ENCODE measurements around the gene CBLB.
"Not testable (repeated sequence)": the region's sequence is repeated elsewhere in the genome, so short reads cannot be mapped to it uniquely, and the experiment has no call there.

The CBLB gene

DNA sequence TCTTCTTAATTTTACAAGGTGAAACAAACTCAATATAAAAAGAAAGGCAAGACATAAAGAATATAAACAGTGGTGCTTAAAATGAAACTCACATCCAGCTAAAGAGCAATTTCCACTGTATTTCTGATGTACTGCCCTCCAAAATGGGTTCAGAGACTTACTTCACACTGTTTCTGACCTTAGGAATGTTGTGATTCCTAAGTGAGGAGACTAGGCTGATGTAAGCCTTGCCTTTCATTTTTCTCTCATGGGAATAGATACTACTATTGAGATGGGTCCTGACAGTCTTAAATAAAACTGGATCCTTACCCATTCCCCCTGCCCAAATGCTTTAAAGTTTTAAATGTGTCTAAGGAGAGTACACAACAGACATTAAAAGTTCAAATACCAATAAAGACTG is 86.9 kb downstream of the CBLB start:
- no peak for DNase-seq

- no peak for DNase-seq
Measured at GRCh38 chr3:105780107-105780506, 88.7 kb downstream of the CBLB start.

GRCh38 chr3:105775368-105775767 is 93.4 kb downstream of the CBLB start:
- DNase-seq, result no peak

DNA sequence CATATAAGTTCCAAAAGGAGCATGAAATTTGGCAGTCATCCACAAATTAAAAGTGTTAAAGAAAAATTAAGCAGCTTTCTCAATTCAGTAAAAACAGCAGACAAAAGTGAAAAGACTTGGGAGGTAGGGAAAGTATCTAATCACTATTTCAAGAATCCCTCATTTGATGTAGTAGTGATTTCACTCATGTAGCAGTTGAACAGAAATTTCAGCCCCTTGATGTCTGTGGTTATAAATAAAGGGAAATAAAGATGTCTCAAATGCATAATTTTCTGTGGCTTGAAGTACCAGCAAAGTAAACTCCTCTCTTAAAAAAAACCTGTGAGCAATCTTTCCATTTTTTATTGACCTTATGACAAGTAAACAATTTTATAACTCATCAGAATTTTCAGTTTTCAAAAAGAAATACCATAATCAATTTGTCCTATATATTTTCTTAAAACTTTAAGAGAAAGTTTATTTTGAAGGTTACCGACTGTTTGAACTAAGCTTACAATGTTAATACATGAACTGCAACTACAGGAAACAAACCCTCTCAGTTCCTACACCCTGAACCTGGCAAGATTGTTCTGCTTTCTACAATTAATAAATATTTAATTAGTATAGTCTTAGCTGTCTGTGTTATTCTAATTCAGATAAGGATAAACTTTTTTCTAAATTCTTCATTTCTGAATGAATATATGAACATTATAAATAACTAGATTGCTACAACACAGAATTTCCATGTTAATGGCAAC is 94.2 kb downstream of the CBLB start:
- DNase-seq, result no peak

GRCh38 chr3:105773291-105773690 is 95.5 kb downstream of the CBLB start:
- no peak for DNase-seq

GRCh38 chr3:105772635-105773034 is 96.2 kb downstream of the CBLB start:
- DNase-seq, result peak; percentile 46

GRCh38 chr3:105771392-105771791 is 97.4 kb downstream of the CBLB start:
- DNase-seq, result no peak

DNA sequence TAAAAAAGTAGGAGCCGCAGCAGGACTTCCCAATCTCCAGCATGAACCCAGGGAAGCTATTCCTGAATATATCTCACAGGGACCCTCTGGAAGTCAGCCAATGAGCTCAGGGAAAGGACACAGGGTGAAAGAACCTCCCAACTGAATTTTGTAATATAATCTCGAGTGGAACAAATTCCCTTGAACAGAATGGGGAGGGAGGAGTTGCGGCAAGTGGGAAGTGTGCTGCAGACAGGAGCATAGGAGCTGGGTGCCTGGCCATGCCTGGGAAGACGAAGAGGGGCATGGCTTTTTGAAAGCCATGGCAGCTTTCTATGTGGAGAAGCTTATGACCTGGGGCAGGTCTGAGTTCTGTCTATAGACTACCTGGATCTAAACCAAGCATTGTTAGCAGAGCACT is 98.4 kb downstream of the CBLB start:
- DNase-seq, result no peak

DNA sequence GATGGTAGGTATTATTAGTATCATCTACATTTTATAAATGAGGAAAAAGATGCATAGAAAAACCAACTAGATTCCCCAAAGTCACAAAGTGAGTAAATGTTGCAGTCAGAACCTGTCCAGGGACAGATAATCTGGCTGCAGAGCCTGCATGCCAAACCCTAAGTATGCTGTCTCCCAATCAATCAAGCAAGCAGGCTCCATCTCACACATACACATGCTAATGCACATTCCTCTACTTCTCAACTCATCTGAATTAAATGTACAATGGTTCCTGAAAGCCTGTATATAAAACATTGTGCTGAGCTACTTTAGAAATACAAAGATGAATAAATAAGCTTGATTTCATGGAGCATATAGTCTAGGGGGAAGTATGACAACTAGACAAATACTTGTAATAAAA is 101.0 kb downstream of the CBLB start:
- no peak for DNase-seq

- no peak for DNase-seq
Measured at GRCh38 chr3:105767216-105767615, 101.6 kb downstream of the CBLB start.

GRCh38 chr3:105765308-105765639 is 103.5 kb downstream of the CBLB start:
- no peak for DNase-seq

DNA sequence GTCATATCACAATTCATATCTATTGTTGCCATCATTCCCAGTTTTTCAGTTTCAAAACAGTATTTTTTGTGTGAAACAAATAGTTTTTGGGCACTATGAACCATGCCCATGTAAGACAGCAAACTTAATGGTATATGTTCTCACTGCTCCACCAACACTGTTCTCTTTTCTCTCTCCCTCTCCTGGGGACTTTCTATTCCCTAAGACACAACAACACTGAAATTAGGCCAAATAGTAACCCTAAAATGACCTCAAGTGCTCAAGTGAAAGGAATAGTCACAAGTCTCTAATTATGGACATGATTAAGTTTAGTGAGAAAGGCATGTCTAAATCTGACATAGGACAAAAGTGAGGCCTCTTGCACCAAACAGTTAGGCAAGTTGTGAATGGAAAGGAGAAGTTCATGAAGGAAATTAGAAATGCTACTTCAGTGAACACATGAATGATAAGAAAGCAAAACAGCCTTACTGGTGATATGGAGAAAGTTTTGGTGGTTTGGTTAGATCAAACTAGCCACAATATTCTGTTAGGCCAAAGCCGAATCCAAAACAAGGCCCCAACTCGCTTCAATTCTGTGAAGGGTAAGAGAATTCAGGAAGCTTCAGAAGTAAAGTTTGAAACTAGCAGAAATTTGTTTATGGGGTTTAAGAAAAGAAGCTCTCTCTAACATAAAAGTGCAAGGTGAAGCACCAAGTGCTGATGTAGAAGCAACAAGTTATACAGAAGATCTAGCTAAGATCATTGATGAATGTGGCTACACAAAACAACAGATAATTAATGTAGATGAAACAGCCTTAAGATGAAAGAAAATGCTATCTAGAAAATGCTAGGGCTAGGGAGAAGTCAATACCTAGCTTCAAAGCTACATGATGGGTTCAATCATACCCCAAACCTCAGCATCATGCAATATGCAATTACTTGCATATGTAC is 104.2 kb downstream of the CBLB start:
- DNase-seq, result peak; percentile 39

- no peak for DNase-seq
Measured at GRCh38 chr3:105763659-105764036, 105.2 kb downstream of the CBLB start.

DNA sequence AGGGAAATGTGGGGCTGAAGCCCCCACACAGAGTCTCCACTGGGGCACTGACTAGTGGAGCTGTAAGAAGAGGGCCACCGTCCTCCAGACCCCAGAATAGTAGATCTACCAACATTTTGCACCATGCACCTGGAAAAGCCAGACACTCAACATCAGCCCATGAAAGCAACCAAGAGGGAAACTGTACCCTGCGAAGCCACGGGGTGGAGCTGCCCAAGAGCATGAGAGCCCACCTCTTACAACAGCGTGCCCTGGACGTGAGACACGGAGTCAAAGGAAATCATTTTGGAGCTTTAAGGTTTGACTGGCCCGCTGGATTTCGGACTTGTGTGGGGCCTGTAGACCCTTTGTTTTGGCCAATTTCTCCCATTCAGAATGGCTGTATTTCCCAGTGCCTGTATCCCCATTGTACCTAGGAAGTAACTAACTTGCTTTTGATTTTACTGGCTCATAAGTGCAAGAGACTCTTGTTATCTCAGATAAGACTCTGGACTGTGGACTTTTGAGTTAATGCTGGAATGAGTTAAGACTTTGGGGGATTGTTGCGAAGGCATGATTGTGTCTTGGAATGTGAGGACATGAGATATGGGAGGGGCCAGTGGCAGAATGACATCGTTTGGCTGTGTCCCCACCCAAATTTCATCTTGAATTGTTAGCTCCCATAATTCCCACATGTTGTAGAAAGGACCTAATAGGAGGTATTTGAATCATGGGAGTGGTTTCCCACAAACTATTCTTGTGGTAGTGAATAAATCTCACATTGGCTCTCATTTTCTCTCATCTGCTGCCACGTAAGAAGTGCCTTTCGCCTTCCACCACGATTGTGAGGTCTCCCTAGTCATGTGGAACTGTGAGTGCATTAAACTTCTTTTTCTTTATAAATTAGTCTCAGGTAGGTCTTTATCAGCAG is 105.8 kb downstream of the CBLB start:
- no peak for DNase-seq

DNA sequence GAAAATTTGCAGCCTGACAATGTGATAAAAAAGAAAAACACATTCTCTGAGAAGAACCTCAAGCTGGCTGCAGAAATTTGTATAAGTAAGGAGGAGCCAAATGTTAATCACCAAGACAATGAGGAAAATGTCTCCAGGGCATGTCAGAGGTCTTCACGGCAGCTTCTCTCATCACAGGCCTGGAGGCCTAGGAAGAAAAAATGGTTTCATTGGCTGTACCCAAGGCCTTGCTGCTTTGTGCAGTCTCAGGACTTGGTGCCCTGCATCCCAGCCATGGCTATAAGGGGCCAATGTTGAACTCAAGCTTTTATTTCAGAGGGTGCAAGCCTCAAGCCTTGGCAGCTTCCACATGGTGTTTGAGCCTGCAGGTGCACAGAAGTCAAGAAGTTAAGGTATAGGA is 106.6 kb downstream of the CBLB start:
- DNase-seq, result not testable (repeated sequence)

DNA sequence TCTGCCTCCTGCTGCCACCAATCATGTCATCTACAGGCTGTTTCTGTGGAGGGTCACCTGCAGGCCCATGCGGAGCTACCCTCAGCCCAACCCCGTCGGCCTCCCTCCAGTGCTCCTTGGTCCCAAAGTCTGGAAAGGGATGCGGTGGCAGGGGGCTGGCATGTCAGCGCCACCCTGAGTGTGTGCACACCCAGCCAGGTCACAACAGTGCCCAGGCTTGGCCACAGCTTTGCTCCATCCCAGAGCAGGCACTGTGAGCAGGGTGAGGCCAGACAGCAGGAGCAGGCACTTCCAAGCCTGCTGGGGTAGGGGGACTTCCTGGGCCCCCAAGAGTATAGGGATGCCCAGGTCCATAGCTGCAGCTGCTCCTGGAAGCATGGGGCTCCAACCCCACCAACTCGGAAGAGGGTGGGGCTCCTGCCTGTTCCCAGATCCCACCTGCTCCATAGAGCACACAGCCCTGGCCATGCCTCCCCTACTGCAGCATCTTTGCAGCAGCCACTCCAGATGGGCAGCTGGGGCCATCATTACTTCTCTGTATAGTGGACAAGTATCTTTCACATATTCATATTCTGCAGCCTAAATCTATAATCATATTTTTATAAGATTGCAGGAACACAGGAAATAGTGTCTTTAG is 109.3 kb downstream of the CBLB start:
- no peak for DNase-seq

DNA sequence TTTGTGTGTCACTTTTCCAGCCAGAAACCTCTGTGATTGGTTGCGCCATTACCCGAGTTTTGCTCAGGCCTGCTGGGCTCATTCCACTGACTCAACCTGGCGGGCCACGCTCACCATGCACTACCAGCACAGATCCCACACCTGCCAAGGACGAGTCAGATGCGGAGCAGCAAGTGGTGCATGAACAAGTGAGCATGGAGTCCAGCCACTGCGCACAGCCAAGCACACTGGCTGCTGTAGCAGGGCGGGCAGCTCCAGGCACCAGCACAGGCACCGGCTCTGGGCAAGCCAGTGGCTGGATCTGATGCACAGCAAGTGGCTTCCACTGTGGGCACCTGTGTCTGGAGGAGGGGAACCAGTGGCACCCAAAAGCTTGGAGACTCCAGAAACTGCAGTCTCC is 110.4 kb downstream of the CBLB start:
- DNase-seq, result no peak

- peak; percentile 37 for DNase-seq
Measured at GRCh38 chr3:105755121-105755886, 113.5 kb downstream of the CBLB start.

DNA sequence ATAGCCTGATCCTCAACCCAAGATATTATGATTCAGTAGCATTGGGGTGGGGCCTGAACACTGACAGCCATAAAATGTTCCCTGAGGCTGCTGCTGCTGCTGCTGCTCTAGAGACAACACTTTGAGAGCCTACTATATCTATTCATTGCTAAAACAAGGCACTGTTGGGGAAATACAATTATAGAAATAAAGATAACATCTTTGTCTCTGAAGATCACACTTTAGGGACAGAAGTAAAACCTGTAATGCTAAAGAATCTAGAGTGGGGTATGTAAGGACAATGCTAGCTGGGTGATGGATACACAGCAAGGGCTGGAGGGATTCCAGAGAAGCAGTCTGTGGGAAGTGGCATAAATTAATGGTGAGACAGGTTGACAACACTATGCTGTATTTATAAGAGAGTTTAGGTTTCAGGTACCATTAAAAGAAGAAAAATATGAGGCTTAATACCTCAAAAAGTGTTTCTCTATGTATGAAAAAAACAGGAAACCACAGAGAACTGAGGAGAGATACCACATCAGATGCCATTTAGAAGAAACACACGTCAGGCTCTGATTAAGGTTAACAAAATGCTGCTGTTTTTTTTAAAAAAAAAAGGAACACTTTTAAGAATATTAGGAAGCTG is 115.9 kb downstream of the CBLB start:
- DNase-seq, result peak; percentile 86

DNA sequence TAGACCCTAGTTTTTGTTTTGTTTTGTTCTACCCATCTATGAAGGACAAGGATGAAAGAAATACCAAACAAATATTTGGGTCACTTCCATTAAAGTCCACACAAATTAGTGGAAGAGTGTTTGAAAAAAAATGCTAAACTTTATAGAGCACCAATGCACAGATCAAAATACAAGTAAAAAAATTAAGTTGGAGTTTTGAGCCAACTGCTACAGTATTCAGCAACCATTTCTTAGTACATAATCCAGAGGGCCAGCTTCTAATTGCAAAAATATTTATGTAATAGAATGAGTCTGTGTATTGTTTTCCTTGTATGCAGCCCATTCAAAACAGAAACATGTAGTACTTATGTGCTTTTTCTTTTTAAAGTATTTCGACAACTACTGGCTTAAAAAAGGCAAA is 121.1 kb downstream of the CBLB start:
- no peak for DNase-seq

DNA sequence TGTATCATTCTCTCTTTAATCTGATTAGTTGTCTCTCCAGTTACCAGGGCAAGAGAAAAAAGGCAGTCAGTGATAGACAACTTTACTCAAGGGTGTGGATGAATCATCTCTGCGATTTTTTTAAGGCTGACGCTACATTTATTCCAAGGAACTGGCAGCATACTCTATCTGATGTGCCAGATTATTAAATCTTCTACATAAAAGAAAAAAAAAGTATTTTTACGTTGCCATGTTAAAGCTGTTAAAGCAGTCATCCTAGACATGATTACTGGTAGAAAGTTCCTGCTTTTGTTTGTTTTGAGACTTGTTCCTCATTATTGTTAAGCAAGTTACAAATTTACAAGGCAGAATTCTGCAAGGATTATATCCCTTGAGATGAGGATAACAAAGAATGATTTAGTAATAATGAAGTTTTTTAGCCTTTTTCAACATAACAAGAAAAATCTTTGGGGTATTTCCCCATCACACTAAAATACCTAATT is 121.7 kb downstream of the CBLB start:
- peak; percentile 93 for DNase-seq

All from CD4-positive, alpha-beta T cell treated with Interleukin-4 for 4 hours (primary cell).